GM21717 (cell line): ENCODE data around the gene SAMSN1.

Experiments
- ATAC-seq: cut with Tn5 transposase; IDR thresholded peaks from one replicate; pipeline ENCODE4 v1.9.1; 2021; ENCODE audit warnings: mild to moderate bottlenecking, moderate library complexity; ENCODE audit not compliant: unreplicated experiment

Gene SAMSN1

DNA sequence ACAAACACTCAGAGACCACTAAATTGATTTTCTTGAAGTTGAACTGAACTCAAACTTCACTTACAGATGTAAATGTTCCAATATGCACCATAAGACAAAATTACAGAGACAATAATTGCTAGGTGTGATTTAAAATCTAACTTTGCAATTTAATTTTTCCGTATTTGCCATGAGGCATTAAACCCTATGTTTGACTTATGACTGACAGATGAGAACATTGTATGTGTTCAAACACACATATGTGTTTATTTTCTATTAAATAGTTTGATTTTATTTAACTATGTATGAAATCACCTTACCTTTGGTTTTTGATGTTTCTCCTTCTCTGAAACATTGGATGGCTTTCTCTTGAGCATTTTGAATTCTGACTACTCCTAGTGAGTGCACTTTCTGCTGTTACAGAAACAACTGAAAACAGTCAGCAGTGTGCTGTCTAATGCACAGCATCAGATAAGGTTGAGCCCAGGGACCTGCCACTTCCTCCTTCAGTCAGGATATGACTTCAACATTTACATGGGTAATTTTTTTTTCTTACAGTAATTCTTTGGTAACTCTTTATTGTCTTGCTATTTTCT is at the start of gene SAMSN1:
SAMSN1 (minus strand) TSS at position 410 of the 575 bp plus-strand sequence; CDS start at position 356, 54 bp downstream.
- peak; percentile 80 for ATAC-seq

DNA sequence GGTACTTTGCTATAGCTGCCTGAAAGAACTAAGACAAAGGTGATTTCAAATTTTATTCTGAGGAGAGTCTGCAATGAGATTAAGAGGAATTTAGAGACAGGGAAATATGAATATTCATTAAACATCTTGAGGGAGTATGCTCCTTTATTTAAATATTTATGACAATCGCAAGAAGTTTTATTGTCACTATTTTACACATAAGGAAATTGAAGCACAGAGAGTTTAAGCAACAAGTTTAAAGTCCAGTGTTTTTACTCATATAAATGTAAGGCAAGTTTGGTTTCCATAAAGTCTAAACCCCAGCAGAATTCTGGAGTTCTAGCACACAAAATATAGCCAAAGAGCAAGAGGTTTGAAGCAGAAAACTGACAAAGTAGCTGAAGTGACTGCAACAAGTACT is 49.3 kb upstream of the SAMSN1 start:
- no peak for ATAC-seq

DNA sequence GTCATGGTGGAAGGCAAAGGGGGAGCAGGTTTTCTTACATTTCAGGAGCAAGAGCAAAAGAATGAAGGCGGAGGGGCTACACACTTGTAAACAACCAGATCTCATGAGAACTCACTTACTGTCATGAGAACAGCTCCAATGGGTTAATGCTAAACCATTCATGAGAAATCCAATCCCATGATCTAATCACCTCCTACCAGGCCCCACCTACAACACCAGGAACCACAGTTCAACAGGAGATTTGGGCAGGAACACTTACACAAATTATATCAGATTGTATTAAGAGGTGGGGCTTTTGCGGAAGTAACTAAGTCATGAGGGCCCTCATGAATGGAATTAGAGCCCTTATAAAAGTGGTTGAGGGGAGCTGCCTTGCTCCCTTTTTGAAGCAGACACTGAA is 48.9 kb upstream of the SAMSN1 start:
- no peak for ATAC-seq

DNA sequence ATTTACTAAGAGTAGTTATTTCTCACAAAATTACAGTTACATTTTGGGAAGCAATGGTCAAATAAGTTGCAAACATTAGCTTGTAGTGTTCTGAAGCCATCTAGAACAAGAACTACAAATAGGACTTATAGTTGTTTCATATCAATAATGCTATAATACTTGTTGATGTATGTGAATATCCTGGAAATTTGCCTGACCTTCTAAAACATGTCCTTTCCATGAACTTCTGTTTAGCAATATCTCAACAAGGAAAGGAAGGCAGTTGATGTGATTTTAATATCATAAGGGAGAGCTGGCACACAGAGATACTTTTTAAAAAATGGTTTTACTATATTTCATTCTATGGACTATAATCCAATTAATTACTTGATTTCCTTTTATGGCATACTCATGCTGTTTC is 47.1 kb upstream of the SAMSN1 start:
- ATAC-seq: no peak

DNA sequence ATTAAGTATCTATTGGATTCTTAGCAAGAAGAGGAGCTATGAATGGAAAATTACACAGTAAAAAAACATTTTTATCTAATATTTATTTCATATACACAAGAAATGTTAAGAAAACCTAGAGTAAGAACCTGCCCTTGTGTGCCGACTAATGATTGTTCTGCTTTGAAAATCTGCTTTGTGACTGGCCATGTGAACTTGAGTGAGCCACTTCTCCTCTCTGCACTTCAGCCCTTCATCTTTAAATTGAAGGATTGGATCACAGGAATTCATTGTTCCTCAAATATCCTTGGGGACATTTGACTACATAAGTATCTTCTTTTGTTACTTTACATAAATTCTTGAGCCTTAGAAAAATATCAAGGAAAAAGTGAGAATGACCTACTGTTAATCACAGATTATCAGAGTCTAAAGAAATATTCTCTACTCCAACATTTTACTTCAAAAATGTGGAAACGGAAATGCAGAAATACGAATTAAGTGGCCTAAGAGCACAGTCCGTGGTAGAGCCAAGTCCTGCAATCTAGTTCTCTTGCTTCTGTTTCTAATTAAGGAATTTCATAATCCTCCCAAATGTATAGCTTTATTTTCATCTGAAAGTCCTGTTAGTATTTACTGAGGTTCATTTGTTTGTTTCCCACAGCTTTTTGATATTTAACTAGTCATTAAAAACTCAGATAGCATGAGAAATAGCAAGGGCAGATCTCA is 46.3 kb upstream of the SAMSN1 start:
- no peak for ATAC-seq

DNA sequence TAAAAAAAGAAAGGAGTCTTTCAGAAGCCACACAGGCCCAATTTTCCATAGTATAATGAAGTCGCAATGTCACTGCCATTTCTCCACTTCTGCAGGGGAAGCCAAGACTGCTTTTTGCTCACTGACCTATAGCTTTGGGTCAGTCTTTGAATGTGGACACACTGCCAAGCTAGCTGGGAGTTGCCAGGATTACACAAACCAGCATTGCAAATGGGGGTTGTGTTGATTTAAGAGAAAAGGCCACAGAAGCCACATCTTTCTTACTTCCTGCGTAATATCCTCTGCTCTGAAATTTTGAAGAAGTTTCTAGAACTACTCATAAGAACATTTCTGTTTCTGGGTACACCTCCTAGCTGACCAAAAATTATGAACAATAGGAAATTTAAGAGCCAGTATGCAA is 45.8 kb upstream of the SAMSN1 start:
- ATAC-seq: no peak

DNA sequence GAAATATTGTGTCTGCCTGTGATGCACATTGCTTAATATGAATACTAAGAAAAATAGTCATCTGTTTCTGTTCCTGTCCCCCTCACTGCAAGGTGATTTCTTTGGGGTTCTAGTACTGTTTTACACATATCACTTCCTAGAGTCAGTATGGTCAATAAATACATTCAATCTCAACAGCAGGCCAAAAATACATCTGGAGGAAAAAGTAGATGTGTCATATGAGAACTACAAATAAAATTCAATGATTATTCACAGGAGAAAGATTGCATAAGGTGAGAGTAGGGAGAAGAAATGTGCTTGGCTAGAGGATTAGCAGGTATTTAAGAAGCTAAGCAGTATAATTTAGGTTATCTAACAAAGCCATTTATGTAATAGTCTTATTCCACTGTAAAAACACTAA is 45.3 kb upstream of the SAMSN1 start:
- no peak for ATAC-seq

DNA sequence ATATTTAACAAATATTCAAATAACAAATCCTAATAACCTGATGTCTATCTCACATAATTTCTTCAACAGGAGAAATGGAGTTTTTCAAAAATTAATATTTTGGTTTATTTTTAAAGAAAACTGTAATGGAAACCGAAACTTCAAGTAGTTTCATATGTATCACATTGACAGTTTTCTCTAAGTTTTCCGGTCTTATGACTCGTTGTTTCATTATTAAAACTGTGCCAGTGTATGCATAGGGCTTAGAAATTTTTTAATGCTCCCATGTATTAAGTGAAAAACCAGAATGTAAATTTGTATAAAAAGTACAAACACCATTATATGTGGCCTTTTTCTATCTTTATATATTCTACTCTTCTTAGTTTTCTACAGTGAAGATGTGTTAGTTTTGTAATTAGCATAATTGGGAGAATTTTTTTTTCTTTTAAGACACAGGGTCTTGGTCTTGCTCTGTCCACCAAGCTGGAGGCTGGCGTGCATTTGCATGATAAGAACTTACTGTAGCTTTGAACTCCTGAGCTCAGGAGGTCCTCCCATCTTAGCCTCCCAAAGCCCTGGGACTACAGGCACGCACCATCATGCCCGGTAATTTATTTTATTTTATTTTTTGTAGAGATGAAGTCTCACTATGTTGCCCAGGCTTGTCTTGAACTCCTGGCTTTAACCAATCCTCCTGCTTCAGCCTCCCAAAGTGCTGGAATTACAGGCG is 43.9 kb upstream of the SAMSN1 start:
- peak; percentile 87 for ATAC-seq

DNA sequence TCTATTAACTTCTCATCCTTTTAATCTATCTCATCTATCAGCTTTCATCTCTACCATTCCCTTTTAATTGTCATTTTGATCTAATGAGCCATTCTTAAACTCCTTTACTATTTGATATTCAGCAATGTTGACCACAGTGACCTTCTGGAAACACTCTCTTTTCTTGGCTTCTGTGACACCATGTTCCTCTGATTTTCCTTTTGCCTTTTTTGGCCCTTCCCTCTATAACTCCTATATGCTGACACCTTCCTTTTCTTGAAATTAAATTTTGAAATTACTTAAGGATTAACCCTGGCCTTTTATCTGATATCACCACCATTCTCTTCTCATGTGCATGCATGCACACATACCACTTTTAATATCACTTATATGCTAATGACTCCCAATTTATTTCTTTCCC is 41.2 kb upstream of the SAMSN1 start:
- no peak for ATAC-seq

DNA sequence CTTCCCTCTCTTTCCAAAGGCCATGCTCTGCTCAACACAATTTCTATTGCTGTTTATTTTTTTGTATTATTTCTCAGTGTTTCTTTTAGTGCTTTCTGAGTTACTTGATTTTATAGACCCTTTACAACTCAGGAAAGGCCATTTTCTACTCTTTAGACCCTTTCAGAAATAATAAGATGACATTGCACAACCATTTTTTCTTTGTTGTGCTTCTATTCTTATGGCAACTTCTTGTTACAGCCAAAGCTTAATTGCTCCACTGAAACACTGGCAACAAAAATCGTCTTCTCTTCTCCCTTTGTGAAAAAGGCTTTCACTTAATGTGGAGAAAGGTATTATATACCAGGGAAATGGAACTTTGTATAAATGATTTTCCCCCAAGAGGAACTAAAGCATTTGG is 39.0 kb upstream of the SAMSN1 start:
- no peak for ATAC-seq

DNA sequence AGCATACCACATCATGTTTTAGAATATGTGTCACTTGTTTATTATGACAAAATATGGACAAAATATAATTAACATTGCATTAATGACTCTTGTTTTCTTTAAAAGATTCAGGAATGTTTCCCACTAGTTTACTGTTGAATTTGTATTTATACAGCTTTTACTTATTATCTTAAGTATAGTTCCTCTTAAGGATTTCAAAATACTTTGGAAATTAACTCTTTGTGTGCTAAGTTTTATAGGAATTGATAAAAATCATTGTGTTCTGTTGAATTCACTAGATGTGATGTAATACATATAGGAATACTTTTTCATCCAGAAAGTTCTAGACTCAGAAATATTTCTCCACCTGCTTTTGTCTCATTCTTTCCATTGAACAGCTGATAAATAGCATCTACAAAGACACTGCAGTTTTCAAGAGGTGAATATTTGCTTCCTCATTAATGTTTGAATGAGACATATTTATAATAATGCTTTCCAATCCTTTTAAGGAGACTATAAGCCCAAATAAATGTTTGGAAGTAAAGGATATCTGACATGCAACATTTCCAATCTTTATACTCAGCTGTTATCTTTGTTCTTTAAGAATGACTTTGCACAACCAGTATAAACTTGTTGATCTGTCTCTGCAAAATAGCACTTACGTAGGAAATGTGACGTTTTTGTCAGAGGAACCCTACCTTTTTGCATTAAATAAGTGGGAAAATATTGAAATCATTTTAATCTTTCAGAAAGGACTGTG is 38.4 kb upstream of the SAMSN1 start:
- no peak for ATAC-seq

DNA sequence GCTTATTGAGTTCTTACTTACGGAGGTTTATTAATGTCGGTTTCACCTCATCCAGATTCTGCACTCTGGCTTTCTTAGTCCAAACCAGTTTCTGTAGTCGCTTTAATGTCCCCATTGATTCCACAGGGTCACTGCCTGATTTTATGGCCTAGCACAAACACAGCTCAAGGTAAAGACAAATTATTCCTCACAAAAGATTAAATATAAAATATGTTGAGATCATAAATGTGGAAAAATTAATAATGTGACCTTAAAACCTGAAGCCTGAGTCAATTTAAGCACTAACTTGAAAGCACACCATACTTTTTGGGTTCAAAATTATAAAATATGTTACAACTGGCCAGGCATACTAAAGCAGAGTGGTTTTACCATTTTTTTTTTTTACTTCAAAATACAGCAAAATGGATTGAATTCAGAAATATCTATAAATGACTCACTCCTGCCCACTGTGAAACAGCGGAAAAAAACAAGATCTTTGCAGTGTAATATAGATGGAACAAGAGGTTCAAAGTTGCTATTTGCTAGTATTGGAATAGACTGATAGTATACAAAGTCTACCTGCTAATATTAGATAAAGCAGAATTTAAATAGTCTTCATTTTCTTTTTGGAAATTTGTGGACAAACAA is 37.6 kb upstream of the SAMSN1 start:
- ATAC-seq: no peak

DNA sequence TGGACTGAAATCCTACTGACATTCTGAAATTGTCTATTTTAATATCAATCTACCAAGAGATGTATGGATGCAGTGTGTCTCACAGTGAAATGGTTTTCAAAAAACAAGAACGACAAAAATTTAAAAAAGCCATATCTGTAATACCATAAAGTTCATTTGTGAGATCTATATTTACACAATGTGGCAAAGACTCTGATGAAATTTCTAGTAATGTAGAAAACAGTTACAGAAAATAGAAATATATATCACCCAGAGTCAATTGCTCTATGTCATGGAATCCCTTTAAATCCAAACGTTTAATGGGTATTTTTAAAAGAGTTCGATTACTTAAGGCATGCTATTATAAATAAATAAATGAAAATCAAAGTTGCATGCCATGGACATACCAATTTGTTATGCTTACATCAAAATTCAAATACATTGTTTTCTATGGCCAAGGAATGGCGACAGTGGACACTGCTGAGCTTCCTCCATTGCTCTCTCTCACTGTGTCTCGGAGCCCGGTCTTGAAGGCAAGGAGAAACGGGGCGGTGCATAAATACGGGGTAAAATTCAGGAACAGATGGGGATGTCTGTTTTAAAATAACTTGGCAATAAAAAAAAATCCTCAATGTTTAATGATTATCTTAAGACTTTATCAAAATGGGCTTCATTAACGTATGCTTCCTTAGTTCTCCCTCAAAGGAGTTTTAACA is 37.0 kb upstream of the SAMSN1 start:
- ATAC-seq: no peak

DNA sequence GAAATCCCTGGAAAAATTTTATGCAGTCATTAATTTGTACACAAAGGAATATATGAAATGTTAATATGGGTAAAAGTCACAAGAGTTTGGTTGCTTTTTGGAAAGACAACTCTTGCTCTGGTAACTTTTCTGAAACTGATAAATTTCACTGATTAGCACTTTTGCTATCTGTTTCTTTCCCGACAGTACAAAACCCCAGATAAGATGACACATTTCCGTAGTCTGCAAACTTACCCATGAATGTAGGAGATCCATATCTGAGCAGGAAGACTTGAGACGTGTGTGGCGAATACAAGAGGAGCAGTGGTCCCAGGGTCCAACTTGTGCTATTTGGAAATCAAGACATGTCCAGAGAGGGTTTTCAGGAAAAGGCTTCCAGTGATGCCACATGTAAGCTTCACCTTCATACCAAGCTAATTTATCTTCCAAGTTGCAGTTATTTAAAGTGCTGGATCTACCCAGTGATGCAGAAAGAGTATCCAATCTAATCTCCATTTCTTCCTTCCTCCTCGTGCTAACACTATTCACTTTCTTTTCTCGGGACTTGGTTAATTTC is 35.9 kb upstream of the SAMSN1 start:
- no peak for ATAC-seq

DNA sequence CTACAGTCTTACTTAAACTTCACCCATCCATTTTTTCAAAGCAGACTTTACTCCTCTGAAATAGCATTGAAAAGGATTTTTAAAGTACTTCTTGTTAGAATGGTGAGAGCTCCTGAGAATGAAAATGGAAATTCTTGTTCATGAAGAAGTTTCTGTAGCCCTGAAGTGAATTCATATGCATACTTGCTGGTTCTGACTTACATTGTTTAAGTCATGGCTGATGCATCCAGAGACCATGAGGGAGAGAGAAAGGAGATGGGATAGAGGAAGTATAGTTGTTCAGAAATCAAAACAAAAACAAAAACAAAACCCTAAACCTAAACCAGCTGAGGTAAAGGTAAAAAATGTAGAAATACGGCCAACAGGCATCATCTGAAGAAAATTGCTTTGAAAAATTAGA is 27.1 kb upstream of the SAMSN1 start:
- no peak for ATAC-seq

DNA sequence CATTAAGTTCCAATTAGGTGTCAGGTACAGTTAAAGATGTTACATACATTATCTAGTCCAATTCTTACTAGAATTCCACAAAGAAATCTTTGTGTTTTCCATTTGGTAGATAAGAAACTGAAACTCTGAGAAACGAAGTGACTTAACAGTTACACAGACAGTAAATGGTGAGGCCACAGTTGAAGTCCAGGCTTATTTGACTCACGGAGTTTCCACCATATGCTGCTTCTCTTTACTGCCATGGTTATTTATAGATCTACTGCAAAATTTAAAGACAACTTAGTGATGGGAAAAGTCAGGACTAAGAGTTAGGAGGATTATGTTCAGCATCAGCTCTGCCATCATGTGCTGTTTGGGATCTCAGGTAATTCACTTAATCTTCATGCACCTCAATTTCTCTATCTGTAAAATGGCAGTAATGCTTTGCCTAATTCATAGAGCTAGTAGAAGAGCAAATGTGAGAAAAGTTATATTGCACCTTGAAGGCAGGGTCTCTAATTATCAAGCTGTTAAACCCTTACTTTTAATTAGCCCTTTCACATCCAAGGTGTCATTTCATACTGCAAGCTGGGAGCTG is 26.2 kb upstream of the SAMSN1 start:
- ATAC-seq: no peak

DNA sequence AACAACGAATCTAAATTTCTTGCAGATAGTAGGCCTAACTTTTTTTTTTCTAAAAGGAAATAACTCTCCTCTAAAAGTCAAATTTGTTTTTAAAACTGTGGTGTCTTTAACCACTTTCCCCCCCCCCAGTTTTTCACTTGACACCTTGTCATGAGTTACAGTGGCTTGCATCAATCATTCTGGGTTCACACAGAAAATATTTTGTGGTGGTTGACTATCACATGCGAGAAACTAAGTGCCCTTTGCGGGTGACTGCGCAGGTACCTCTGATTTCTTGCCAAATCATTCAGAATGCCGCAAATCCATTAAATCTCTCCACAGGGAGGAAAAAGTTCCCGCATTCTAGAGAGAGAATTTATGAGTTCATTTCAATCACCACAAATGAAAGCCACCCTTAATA is 23.8 kb upstream of the SAMSN1 start:
- ATAC-seq: no peak

DNA sequence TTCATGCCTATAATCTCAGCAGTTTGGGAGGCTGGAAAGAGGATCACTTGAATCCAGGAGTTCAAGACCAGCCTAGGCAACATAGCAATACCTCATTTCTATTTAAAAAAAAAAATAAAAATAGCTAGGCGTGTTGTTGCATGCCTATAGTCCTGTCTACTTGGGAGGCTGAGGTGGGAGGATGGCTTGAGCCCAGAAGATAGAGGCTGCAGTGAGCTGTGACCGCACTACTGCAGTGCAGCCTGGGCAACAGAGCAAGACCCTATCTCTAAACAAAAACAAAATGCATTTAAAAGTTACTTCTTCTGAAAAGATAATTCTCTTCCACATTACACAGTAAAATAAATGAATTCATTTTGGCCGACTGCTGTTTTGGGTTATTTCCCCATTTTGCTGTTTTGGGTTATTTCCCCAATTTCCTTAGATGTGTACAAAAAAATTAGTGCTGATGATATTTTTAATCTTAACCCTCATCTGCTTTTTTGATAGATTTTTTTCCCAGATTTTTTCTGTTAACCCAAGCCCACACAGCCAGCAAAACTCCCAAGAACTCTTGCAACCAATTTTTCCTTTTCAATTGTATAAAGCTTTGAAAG is 23.0 kb upstream of the SAMSN1 start:
- ATAC-seq: no peak
